BE2C (cell line): ENCODE results near the gene MRPL55.

ENCODE experiments used
- DNase-seq: peaks from one replicate; pipeline ENCODE4 v3.0.0-alpha.2; 2020
- H3K27me3 ChIP-seq: fragments of 250-450 bp; sonication (Bioruptor Pico); 2 replicates; pipeline ENCODE4 v1.5.1; 2020; ENCODE audit warnings: mild to moderate bottlenecking
- H3K36me3 ChIP-seq: fragments of 250-450 bp; sonication (Bioruptor Pico); 2 replicates; pipeline ENCODE4 v1.5.1; 2020; ENCODE audit warnings: mild to moderate bottlenecking
- H3K4me1 ChIP-seq: fragments of 250-450 bp; sonication (Bioruptor Pico); 2 replicates; pipeline ENCODE4 v1.5.1; 2020
- H3K4me3 ChIP-seq: 2 replicates; pipeline ENCODE4 v1.5.1; 2011; ENCODE audit warnings: low read depth, low read length
- H3K9me3 ChIP-seq: fragments of 250-450 bp; sonication (Bioruptor Pico); 2 replicates; pipeline ENCODE4 v1.5.1; 2020
- CTCF ChIP-seq: IDR thresholded peaks from 2 replicates; pipeline ENCODE4 v1.5.1; 2012; ENCODE audit warnings: mild to moderate bottlenecking, low read depth, low read length

The MRPL55 gene

GRCh38 chr1:228101614-228101993 is 7.5 kb downstream of the MRPL55 start:
- Histone ChIP-seq H3K27me3 (no peaks in the 10 kb centered on the region), H3K9me3 (no peaks in the 10 kb centered on the region), H3K36me3 (peaks cover 42% of the 10 kb centered on the region), H3K4me3 (peak overlapping the region; percentile 68), H3K4me1 (no peaks in the 10 kb centered on the region)
- no peak for TF ChIP-seq CTCF
- no peak for DNase-seq

- Histone ChIP-seq H3K4me1 (no peaks in the 10 kb centered on the region), H3K9me3 (no peaks in the 10 kb centered on the region), H3K27me3 (no peaks in the 10 kb centered on the region), H3K4me3 (peak overlapping the region; percentile 68), H3K36me3 (peaks cover 40% of the 10 kb centered on the region)
- TF ChIP-seq CTCF = no peak
- DNase-seq = no peak
Observed at GRCh38 chr1:228100822-228101613, 8.1 kb downstream of the MRPL55 start.

- DNase-seq = no peak
- Histone ChIP-seq H3K36me3 (peaks cover 51% of the 10 kb centered on the region), H3K4me3 (no peak overlapping the region), H3K27me3 (no peaks in the 10 kb centered on the region), H3K9me3 (peaks cover 6% of the 10 kb centered on the region), H3K4me1 (no peaks in the 10 kb centered on the region)
- TF ChIP-seq CTCF = no peak
Observed at GRCh38 chr1:228099331-228099732, 9.8 kb downstream of the MRPL55 start.

GRCh38 chr1:228098323-228098931 is 10.7 kb downstream of the MRPL55 start:
- Histone ChIP-seq H3K4me1 (no peaks in the 10 kb centered on the region), H3K27me3 (no peaks in the 10 kb centered on the region), H3K4me3 (no peak overlapping the region), H3K9me3 (peaks cover 9% of the 10 kb centered on the region), H3K36me3 (peaks cover 55% of the 10 kb centered on the region)
- TF ChIP-seq CTCF = no peak
- DNase-seq = no peak

GRCh38 chr1:228097333-228098081 is 11.6 kb downstream of the MRPL55 start:
- TF ChIP-seq CTCF = no peak
- Histone ChIP-seq H3K4me3 (no peak overlapping the region), H3K4me1 (no peaks in the 10 kb centered on the region), H3K27me3 (no peaks in the 10 kb centered on the region), H3K36me3 (peaks cover 62% of the 10 kb centered on the region), H3K9me3 (peaks cover 13% of the 10 kb centered on the region)
- DNase-seq = no peak
